Tibial nerve (tissue), 4 donors: Measurements from ENCODE around the gene GALNS. TPM values are rescaled to one million over a fixed set of nuclear protein-coding genes. Genes with fewer than 3 reads are reported as not detected.
A peak's percentile ranks its signal among the peaks of the same experiment; 100 is the strongest.

Source experiments
- DNase-seq, 2 donors: peaks; one replicate each; pipeline ENCODE4 v3.0.0-alpha.2; 2019; ENCODE audit warnings: low spot score in 2 of 2
- H3K27ac ChIP-seq, 4 donors: fragments of 200-600 bp; sonication (generic) in 3 of 4; one replicate each; pipeline ENCODE4 v1.5.1; 2017 to 2019; ENCODE audit warnings: mild to moderate bottlenecking in 1 of 4
- H3K27me3 ChIP-seq, 2 donors: fragments of 200-600 bp; sonication (generic) in 1 of 2; one replicate each; pipeline versions ENCODE4 v1.5.1 to v1.6.0; 2017 to 2019
- H3K36me3 ChIP-seq, 3 donors: fragments of 200-600 bp; sonication (generic); one replicate each; pipeline ENCODE4 v1.5.1; 2018 to 2019
- H3K4me1 ChIP-seq, 4 donors: fragments of 200-600 bp; sonication (generic) in 3 of 4; one replicate each; pipeline ENCODE4 v1.5.1; 2017 to 2019
- H3K4me3 ChIP-seq, 4 donors: fragments of 200-600 bp; sonication (generic) in 3 of 4; one replicate each; pipeline ENCODE4 v1.5.1; 2017 to 2019; ENCODE audit warnings: mild to moderate bottlenecking in 1 of 4, moderate library complexity in 1 of 4
- H3K9me3 ChIP-seq, 4 donors: fragments of 200-600 bp; sonication (generic) in 3 of 4; one replicate each; pipeline ENCODE4 v1.5.1; 2017 to 2019
- CTCF ChIP-seq, 5 experiments: fragments of 200-600 bp in 3 of 5; fragments of 450-650 bp in 2 of 5; sonication (generic) in 3 of 5; IDR thresholded peaks; one replicate each; pipeline ENCODE4 v1.5.1; 2016 to 2019; ENCODE audit warnings: antibody characterized with exemption in 5 of 5, mild to moderate bottlenecking in 3 of 5, moderate library complexity in 2 of 5
- EP300 ChIP-seq, 2 donors: sonication (generic); formaldehyde crosslinking; IDR thresholded peaks; one replicate each; pipeline ENCODE4 v1.6.1; 2017; ENCODE audit warnings: antibody characterized with exemption in 2 of 2, mild to moderate bottlenecking in 1 of 2
- POLR2A ChIP-seq, 2 donors: fragments of 450-650 bp; IDR thresholded peaks; one replicate each; pipeline ENCODE4 v1.6.1; 2017; ENCODE audit warnings: antibody characterized with exemption in 2 of 2, mild to moderate bottlenecking in 2 of 2, moderate library complexity in 2 of 2
- WGBS, 2 donors: methylation state at CpG; one replicate each; pipeline ENCODE4 v1.1.5; 2018; 5-methylcytosine and 5-hydroxymethylcytosine counted together
- total RNA-seq, 4 donors: library from RNA; depleted of rRNA; stranded (reverse); fragments of >200 nt; gene quantifications; one replicate each; pipeline ENCODE4 v1.1.0, GENCODE V29; 2016

The GALNS gene
- total RNA-seq, 4 donors from 2014 or later = 15.1 to 80.1 (median 43.2) TPM

- Histone ChIP-seq H3K36me3 (peaks cover 0 to 24% (median 0%) of the 10 kb centered on the region in 3 donors), H3K4me1 (peaks cover 0 to 17% (median 0%) of the 10 kb centered on the region in 4 donors), H3K27me3 (peaks cover 0 to 20% of the 10 kb centered on the region in 2 donors), H3K27ac (no peak overlapping the region), H3K9me3 (no peaks in the 10 kb centered on the region), H3K4me3 (no peak overlapping the region)
- WGBS, 2 donors = 88 to 92% methylated on average over 32 to 34 of the region's 34 CpGs
- DNase-seq = no peak
- no peak for TF ChIP-seq EP300 (IDR thresholded peaks at IDR 0.05)
Observed at GRCh38 chr16:88874938-88875599, 18.3 kb upstream of the GALNS start.

- 58 to 68% methylated on average over 17 to 22 of the region's 25 CpGs for WGBS, 2 donors
- DNase-seq = no peak
- Histone ChIP-seq H3K4me1 (peaks cover 0 to 11% (median 0%) of the 10 kb centered on the region in 4 donors), H3K27ac (no peak overlapping the region), H3K27me3 (peaks cover 0 to 31% of the 10 kb centered on the region in 2 donors), H3K36me3 (peaks cover 0 to 10% (median 0%) of the 10 kb centered on the region in 3 donors), H3K4me3 (no peak overlapping the region), H3K9me3 (no peaks in the 10 kb centered on the region)
- TF ChIP-seq POLR2A (IDR thresholded peaks at IDR 0.05) (no peak), EP300 (IDR thresholded peaks at IDR 0.05) (no peak), CTCF (IDR thresholded peaks at IDR 0.05) (no peak)
Observed at GRCh38 chr16:88872650-88873331, 16.0 kb upstream of the GALNS start.

- Histone ChIP-seq H3K27me3 (peaks cover 0 to 31% of the 10 kb centered on the region in 2 donors), H3K4me3 (no peak overlapping the region), H3K4me1 (peaks cover 0 to 11% (median 0%) of the 10 kb centered on the region in 4 donors), H3K36me3 (peaks cover 0 to 5% (median 0%) of the 10 kb centered on the region in 3 donors), H3K9me3 (no peaks in the 10 kb centered on the region), H3K27ac (no peak overlapping the region)
- no peak for DNase-seq
- TF ChIP-seq CTCF (IDR thresholded peaks at IDR 0.05) (no peak), POLR2A (IDR thresholded peaks at IDR 0.05) (no peak), EP300 (IDR thresholded peaks at IDR 0.05) (no peak)
- 58 to 64% methylated on average over 5 to 16 of the region's 21 CpGs for WGBS, 2 donors
Observed at GRCh38 chr16:88871730-88872416, 15.1 kb upstream of the GALNS start.

- TF ChIP-seq EP300 (IDR thresholded peaks at IDR 0.05) = no peak
- no peak for TF ChIP-seq POLR2A (IDR thresholded peaks at IDR 0.05)
- no peak for TF ChIP-seq CTCF (IDR thresholded peaks at IDR 0.05)
- DNase-seq = no peak
- H3K4me3 ChIP-seq = peak overlapping the region in 1 of 4 donors; percentile 27
Observed at GRCh38 chr16:88871349-88871702, 14.6 kb upstream of the GALNS start.

GRCh38 chr16:88870608-88871348, 14.0 kb upstream of the GALNS start:
- peak overlapping the region in 1 of 4 donors; percentile 27 for H3K4me3 ChIP-seq
- peaks cover 0 to 31% of the 10 kb centered on the region in 2 donors for H3K27me3 ChIP-seq
- H3K9me3 ChIP-seq = no peaks in the 10 kb centered on the region
- TF ChIP-seq EP300 (IDR thresholded peaks at IDR 0.05) = no peak
- TF ChIP-seq POLR2A (IDR thresholded peaks at IDR 0.05) = no peak
- TF ChIP-seq CTCF (IDR thresholded peaks at IDR 0.05) = no peak
- H3K4me1 ChIP-seq = peaks cover 0 to 11% (median 0%) of the 10 kb centered on the region in 4 donors
- WGBS, 2 donors = 35 to 38% methylated on average over 35 to 37 of the region's 37 CpGs
- DNase-seq = no peak
- no peaks in the 10 kb centered on the region for H3K36me3 ChIP-seq
- H3K27ac ChIP-seq = no peak overlapping the region

More at GRCh38 chr16:88871349-88871702, 14.6 kb upstream of the GALNS start:
- Histone ChIP-seq H3K9me3 (no peaks in the 10 kb centered on the region), H3K27ac (no peak overlapping the region), H3K27me3 (peaks cover 0 to 31% of the 10 kb centered on the region in 2 donors), H3K36me3 (no peaks in the 10 kb centered on the region), H3K4me1 (peaks cover 0 to 11% (median 0%) of the 10 kb centered on the region in 4 donors)
- 29 to 36% methylated on average over 8 of the region's 8 CpGs for WGBS, 2 donors
